GM12891 (cell line): Measurements from ENCODE around the gene DDX23. TPM values are rescaled to one million over a fixed set of nuclear protein-coding genes. Genes with fewer than 3 reads are reported as not detected.
A peak's percentile ranks its signal among the peaks of the same experiment; 100 is the strongest.

Experiments
- DNase-seq: peaks from one replicate; pipeline ENCODE4 v3.0.0; 2011; ENCODE audit warnings: low spot score; ENCODE audit not compliant: insufficient read length
- FAIRE-seq: peaks from 2 replicates; lab custom pipeline; 2011; peaks lifted over from hg19 to GRCh38; lab: Jason Lieb, UNC
- PAX5 ChIP-seq: IDR thresholded peaks from 2 replicates; pipeline ENCODE4 v1.6.1; 2011; ENCODE audit warnings: low read length, moderate library complexity, mild to moderate bottlenecking; ENCODE audit not compliant: insufficient read depth, severe bottlenecking
- POLR2A ChIP-seq: IDR thresholded peaks from 2 replicates; pipeline ENCODE4 v1.6.1; 2011; ENCODE audit warnings: low read depth, low read length, control low read depth
- POLR2AphosphoS5 ChIP-seq: IDR thresholded peaks from 2 replicates; pipeline ENCODE4 v1.6.1; 2011; ENCODE audit warnings: low read depth, low read length, control low read depth
- POU2F2 ChIP-seq: IDR thresholded peaks from 2 replicates; pipeline ENCODE4 v1.6.1; 2011; ENCODE audit warnings: low read depth, mild to moderate bottlenecking, control low read depth, low read length, moderate library complexity
- SPI1 ChIP-seq: IDR thresholded peaks from 2 replicates; pipeline ENCODE4 v1.6.1; 2011; ENCODE audit warnings: low read depth, low read length, control low read depth
- TAF1 ChIP-seq: IDR thresholded peaks from 2 replicates; pipeline ENCODE4 v1.6.1; 2011; ENCODE audit warnings: low read depth, low read length, control low read depth
- polyA plus RNA-seq: library from polyadenylated mRNA; unstranded; fragments of >200 nt; gene quantifications from one replicate; pipeline ENCODE4 v1.2.1, GENCODE V29; 2012; ENCODE audit warnings: low read depth, missing spikeins, inconsistent platforms; ENCODE audit not compliant: missing spikeins

Gene DDX23
- polyA plus RNA-seq, result 58.4 TPM

- TF ChIP-seq POLR2A, result peak; percentile 91
- peak; percentile 95 for TF ChIP-seq TAF1
- TF ChIP-seq PAX5, result peak; percentile 33
- no peak for TF ChIP-seq SPI1
- peak; percentile 82 for TF ChIP-seq POU2F2
- TF ChIP-seq POLR2AphosphoS5, result peak; percentile 93
- FAIRE-seq (peak; percentile 93), DNase-seq (peak; percentile 93)
These were observed at the start of gene DDX23 for GRCh38 chr12:48851883-48852733. Gene DDX23 (minus strand): TSS chr12:48852163. CDS start chr12:48845782, 6,381 bp downstream.

DNA sequence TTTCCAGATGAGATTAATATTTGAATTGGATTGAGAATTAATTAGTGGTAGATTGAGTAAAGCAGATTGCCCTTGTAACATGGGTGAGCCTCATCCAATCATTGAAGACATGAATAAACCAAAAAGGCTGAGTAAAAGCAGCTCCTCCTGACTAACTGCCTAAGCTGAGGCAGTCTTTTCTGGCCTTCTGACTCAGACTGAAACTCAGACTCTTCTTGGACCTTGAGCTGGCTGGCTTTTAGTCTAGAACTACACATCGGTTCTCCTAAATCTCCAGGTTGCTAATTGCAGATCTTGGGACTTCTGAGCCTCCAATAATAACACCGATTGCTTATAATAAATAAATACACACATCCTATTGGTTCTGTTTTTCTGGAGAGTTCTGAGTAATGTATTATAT is 49.3 kb upstream of the DDX23 start:
- FAIRE-seq, result peak; percentile 28
- TF ChIP-seq PAX5 (no peak), TAF1 (no peak), SPI1 (no peak), POLR2AphosphoS5 (no peak), POLR2A (no peak), POU2F2 (no peak)
- DNase-seq, result peak; percentile 32

DNA sequence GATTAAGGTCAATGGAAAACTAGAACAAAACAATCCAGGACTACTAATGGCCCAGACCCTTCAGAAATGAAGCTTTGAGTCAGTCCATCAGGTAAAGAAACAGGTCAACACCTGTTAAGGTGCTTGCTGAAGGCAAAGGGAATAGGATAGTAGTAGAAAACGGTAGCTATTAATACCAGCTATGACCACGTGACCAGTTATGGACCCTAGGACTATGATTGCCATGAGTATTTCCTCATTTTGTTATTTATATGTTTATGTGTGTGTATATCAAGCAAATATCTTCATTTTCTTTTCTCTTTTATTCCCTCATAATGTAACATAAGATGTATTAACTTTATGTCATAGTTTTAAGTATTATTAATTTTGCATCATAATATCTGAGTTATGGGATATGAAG is 47.7 kb upstream of the DDX23 start:
- DNase-seq (no peak), FAIRE-seq (no peak)
- TF ChIP-seq PAX5 (no peak), SPI1 (no peak), TAF1 (no peak), POLR2A (no peak), POU2F2 (no peak), POLR2AphosphoS5 (no peak)

GRCh38 chr12:48894271-48894670 is 42.3 kb upstream of the DDX23 start:
- FAIRE-seq (no peak), DNase-seq (no peak)
- TF ChIP-seq TAF1 (no peak), PAX5 (no peak), POLR2AphosphoS5 (no peak), POU2F2 (no peak), POLR2A (no peak), SPI1 (no peak)

DNA sequence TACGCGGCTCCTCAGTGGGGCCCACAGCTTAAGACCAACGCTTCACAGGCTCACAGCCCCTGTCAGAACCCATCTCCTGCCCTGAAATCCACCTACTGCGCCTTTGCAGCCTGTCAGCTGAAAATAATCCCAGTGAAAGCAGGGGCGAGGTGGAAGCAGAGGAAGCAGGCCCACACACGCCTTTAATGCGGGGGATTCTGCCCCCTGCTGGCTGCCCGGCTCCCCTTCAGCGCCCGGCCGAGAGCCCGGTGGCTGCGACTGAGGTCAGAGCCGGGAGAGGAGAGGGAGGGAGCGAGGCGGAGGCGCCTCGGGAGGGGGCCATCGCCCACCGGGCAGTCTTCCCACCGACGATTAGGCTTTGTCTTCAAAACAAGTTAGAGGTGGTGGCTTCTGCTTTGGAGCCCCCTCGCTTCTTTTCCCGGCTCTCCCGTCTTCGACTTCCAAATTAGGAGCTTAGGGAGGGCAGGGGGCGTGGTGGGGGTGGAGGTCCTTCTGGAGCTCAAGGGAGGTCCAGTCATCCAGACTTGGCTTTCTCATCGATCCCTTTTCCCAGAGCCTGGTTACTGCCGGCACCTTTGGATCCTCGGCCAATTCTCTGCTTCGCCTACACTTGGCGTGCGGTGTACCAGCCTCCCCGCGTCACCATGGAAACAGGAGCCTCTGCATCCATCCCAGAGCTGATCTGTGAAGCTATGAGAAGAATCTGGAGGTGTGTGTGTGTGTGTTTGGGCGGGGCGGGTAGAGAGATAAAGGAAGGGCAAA is 38.9 kb upstream of the DDX23 start:
- DNase-seq (peak; percentile 53), FAIRE-seq (peak; percentile 57)
- no peak for TF ChIP-seq POLR2A
- no peak for TF ChIP-seq POU2F2
- no peak for TF ChIP-seq POLR2AphosphoS5
- no peak for TF ChIP-seq PAX5
- no peak for TF ChIP-seq TAF1
- TF ChIP-seq SPI1, result no peak

GRCh38 chr12:48889679-48890078 is 37.7 kb upstream of the DDX23 start:
- TF ChIP-seq POU2F2 (no peak), TAF1 (no peak), PAX5 (no peak), POLR2A (no peak), SPI1 (no peak), POLR2AphosphoS5 (no peak)
- DNase-seq (no peak), FAIRE-seq (no peak)

DNA sequence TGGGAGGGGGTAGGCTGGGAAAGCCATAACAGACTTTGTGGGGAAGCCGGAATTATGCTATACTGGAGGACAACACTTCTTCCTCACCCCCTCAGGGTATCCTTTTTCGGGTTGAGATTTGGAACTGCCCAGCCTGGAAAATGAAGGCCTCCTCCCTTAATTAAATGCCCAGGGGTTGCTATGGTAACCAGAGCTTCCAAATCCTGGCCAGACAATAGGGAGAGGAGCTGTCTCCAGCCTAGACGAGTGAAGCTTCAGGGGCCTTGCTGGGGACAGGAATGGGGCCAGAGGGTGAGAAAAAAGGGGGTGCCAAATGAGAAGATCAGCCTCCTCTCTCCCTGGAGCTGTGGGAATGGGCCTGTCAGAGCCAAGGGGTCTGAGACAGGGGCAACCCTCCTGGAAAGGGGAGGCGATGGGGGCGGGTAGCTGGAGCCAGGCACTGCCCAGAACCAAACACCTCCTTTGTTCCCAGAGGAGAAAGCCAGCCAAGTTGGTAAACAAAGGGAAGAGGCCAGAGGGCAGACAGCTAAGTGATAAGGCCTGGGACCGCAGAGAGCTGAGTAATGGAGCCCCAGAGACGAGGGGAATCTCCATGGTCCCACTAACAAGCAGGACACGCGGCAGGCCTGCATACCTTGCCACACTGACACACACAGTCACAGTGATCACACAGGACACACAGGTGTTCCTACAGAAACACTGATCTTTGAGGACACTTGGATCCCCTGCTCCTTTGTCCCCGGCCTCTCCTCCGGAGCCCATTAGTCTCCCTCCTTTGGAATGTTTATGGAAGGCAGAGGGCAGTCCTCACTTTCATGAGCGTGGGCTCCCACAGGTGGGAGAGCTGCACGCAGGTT is 31.6 kb upstream of the DDX23 start:
- no peak for FAIRE-seq
- no peak for DNase-seq
- no peak for TF ChIP-seq SPI1
- no peak for TF ChIP-seq POU2F2
- TF ChIP-seq TAF1, result no peak
- TF ChIP-seq PAX5, result no peak
- no peak for TF ChIP-seq POLR2AphosphoS5
- no peak for TF ChIP-seq POLR2A

DNA sequence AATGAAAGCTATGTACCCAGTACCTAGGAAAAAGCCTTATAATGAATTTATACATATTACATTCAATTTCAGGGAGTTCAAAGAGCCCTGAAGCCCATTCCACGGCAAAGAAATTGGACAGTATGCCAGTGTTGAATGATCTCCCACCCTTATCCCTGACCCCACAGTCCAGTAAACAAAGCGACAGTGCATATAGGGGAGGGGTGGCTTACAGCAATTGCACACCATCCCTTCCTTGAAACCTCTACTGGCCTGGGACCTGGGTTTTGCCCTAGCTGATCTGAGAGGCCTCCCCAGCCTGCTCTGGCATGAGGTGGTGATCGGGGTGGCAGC is 31.0 kb upstream of the DDX23 start:
- DNase-seq (no peak), FAIRE-seq (no peak)
- TF ChIP-seq POU2F2 (no peak), SPI1 (no peak), PAX5 (no peak), POLR2AphosphoS5 (no peak), TAF1 (no peak), POLR2A (no peak)
